GM20000 (cell line): ENCODE data around the gene MAK.
"Not testable (repeated sequence)": the region's sequence is repeated elsewhere in the genome, so short reads cannot be mapped to it uniquely, and the experiment has no call there.

Experiments
- DNase-seq: peaks from one replicate; pipeline ENCODE4 v3.0.0; 2012; ENCODE audit warnings: low spot score
- CTCF ChIP-seq: IDR thresholded peaks from 2 replicates; pipeline ENCODE4 v1.5.1; 2012; ENCODE audit warnings: mild to moderate bottlenecking, control low read depth; ENCODE audit errors: extremely low read depth, missing control alignments

The MAK gene

DNA sequence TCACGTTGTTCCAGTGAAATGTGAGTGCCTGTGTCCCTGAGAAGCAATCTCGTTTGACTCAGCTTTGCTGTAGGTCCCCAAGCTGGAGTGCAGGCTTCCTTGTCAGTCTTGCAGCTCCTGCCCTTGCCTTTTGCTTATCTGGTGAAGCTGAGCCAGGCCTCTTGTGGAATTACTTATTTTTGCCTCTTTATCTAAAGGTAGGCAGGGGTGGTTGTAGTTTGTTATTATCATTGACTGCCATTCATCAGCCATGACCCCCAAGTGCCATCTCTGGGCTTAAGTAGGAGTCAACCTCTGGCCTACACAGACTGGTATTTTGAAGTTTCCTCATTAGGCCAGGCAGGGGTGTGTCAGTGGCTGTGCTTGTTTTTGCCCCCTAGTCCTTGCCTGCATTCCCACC is 88.6 kb downstream of the MAK start:
- no peak for TF ChIP-seq CTCF
- no peak for DNase-seq

DNA sequence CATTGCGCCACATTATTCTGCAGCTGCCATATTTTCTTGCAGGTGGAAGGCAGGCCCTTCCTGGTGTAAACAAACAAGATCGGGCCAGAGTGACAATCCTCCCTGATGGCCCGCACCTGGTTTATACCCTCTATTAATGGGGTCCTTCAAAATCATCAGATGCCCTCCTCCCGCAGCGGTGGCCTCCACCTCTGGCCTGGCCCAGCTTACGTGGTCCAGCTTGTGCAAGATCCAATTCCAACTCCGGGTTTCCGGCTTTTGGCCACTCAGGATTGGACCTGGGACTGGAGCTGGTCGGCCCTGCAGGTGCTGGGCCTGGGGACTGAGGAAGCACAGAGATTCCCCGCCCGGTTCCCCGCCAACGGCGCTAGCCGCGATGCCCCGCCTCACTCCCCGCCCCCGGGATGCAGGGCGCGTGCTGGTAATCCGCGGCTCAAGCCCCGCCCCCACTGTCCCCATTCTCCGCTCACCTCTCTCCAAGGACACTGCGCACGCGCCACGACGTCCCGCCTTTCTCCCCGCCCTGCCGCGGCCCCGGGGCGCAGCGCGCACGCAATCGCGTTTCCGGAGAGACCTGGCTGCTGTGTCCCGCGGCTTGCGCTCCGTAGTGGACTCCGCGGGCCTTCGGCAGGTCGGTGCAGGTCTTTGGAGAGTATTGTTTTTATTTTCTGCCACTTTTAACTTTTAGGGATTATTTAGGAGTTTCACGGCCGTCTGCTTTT is 90.9 kb downstream of the MAK start, which contains the start of gene TMEM14B:
TSS of gene TMEM14B (plus strand) at position 555 of the 722 bp plus-strand sequence. CDS start 1,441 bp downstream, outside the sequence.
- no peak for TF ChIP-seq CTCF
- peak; percentile 97 for DNase-seq

DNA sequence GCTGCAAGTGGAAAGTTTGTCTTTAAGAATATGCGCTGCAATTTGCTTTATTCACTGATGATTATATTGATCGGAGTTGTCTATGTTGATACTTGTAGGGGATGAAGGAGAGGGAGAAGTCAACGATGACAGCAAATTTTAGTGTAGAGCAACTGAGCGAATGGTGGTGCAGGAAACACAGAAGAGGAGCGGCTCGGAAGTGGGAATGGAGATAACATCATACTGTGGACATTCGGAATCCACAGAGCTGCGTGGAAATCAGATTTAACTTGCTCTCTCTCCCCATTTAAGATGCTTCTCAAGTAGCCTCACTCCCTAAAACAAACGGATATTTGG is 91.5 kb downstream of the MAK start:
- DNase-seq: no peak
- TF ChIP-seq CTCF: no peak

DNA sequence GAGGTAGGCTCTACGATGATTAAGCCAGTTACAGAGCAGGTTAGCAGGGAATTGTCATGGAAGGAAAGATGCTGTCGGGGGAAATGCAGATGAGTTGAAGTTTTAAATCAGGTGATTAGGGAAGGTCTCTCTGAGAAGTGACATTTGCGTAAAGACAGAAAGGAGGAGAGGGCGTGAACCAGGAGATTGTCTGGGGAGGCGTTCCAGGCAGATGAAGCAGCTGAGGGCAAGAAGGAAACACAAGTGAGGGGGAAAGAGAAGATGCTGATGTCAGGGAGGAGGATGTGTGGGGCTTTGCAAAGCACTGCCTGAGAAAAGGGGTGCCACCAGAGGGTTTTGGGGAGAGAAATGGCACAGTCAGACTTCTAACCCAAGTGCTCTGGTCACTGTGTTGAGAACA is 93.2 kb downstream of the MAK start:
- TF ChIP-seq CTCF: no peak
- no peak for DNase-seq

DNA sequence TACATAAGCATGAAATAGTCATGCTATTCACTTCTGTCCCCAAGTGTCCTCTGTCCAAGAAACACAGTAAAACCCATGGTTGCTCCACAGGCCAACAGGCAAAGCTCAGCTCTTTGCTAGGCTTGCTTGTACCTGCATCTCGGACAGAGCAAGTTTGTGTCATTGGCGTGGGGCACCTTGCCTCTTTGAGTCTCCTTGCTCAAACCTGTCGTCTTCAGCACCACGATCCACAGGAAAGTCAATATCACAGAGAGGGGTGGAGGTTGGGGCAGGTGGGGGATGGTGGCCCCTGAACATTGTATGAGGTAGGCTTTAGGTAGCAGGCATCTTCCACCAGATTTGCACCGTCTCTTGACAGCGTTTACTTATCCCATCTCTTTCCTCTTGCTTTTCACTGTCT is 94.8 kb downstream of the MAK start:
- TF ChIP-seq CTCF: no peak
- no peak for DNase-seq

DNA sequence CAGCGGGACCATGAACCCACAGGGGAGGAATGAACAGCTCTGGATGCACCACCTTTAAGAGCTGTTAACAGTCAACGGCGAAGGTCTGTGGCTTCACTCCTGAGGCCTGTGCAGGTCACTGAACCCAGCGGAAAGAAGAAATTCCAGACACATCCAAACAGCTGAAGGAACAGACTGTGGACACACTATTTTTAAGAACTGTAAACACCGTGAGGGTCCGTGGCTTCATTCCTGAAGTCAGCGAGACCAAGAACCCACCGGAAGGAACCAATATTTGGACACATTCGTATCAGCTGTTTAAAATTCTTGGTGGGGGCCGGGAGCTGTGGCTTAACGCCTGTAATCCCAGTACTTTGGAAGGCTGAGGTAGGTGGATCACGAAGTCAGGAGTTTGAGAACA is 96.1 kb downstream of the MAK start:
- no peak for TF ChIP-seq CTCF

GRCh38 chr6:10741643-10742042 is 96.7 kb downstream of the MAK start:
- not testable (repeated sequence) for DNase-seq

More for the DNA sequence above, 96.1 kb downstream of the MAK start:
- no peak for DNase-seq

DNA sequence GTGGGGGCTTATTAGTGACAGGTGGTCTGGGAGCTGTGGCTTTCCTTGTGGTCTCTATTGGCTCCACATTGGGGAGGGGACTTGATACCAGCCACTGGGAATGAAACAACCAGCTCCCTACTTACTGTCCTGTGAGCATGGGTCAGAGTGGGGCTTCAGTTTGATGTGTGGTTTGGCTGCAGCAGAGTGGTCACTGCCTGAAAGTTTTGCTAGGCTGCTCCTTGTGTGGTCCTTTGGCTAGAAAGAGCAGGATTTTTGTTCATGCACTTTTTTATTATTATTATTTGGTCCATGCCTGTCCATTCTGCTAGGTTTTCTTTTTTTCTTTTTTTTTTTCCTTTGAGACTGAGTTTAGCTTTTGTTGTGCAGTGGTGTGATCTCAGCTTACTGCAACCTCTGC is 98.3 kb downstream of the MAK start:
- DNase-seq: no peak
- no peak for TF ChIP-seq CTCF
